ENCODE data around the gene CFAP46. TPM values are rescaled to one million over a fixed set of nuclear protein-coding genes. Genes with fewer than 3 reads are reported as not detected.

The CFAP46 gene
- total RNA-seq, 1 donor from 2014 or later = 3.7 TPM

- H3K4me3 Mint-ChIP-seq = no peak overlapping the region
- peaks cover 3% of the 10 kb centered on the region for H3K27me3 Mint-ChIP-seq
- no peak for ATAC-seq (ENCODE audit: low read depth)
- no peak for DNase-seq
- H3K4me1 Mint-ChIP-seq = no peaks in the 10 kb centered on the region
- intact Hi-C loops (cut with micrococcal nuclease) = no loop called here
- ChIA-PET POLR2A (no interaction called here), CTCF (no interaction called here)
- no peak overlapping the region for H3K27ac Mint-ChIP-seq
- TF ChIP-seq, protein P1, sequence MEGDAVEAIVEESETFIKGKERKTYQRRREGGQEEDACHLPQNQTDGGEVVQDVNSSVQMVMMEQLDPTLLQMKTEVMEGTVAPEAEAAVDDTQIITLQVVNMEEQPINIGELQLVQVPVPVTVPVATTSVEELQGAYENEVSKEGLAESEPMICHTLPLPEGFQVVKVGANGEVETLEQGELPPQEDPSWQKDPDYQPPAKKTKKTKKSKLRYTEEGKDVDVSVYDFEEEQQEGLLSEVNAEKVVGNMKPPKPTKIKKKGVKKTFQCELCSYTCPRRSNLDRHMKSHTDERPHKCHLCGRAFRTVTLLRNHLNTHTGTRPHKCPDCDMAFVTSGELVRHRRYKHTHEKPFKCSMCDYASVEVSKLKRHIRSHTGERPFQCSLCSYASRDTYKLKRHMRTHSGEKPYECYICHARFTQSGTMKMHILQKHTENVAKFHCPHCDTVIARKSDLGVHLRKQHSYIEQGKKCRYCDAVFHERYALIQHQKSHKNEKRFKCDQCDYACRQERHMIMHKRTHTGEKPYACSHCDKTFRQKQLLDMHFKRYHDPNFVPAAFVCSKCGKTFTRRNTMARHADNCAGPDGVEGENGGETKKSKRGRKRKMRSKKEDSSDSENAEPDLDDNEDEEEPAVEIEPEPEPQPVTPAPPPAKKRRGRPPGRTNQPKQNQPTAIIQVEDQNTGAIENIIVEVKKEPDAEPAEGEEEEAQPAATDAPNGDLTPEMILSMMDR (IDR thresholded peaks at IDR 0.05) = no peak
- H3K36me3 Mint-ChIP-seq (ENCODE audit: low read depth) = no peaks in the 10 kb centered on the region
- H3K9me3 Mint-ChIP-seq = no peaks in the 10 kb centered on the region
These were observed 35.4 kb upstream of the CFAP46 start for GRCh38 chr10:132977807-132978206.

DNA sequence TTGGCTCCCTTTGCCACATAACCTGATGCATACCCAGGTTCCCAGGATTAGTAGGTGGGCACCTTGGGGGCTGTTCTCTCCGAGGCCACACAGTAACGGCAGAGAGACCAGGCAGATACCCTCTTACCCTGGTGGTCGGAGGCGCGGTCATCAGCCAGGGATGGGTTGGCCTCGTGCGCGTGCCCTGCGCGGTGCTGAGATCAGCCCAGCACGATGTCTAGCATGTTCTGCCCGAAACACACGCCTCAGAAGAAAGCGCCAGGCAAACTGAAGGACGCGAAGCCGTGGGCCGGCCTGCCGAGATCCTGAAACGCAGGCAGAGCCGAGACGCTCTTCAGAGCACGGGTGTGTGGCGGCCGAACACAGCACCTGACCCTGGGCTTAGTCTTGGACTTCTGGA lies 34.7 kb upstream of the CFAP46 start:
- intact Hi-C loops (cut with micrococcal nuclease) = no loop called here
- no peak overlapping the region for H3K4me3 Mint-ChIP-seq
- no peaks in the 10 kb centered on the region for H3K36me3 Mint-ChIP-seq (ENCODE audit: low read depth)
- no peak for ATAC-seq (ENCODE audit: low read depth)
- H3K27me3 Mint-ChIP-seq = peaks cover 6% of the 10 kb centered on the region
- DNase-seq = no peak
- CTCF ChIA-PET = no interaction called here
- H3K4me1 Mint-ChIP-seq = no peaks in the 10 kb centered on the region
- H3K9me3 Mint-ChIP-seq = no peaks in the 10 kb centered on the region
- no peak overlapping the region for H3K27ac Mint-ChIP-seq
- TF ChIP-seq, protein P1 (IDR thresholded peaks at IDR 0.05) = no peak
- POLR2A ChIA-PET = no interaction called here

GRCh38 chr10:132975831-132976682 lies 33.7 kb upstream of the CFAP46 start:
- no peaks in the 10 kb centered on the region for H3K36me3 Mint-ChIP-seq (ENCODE audit: low read depth)
- no peaks in the 10 kb centered on the region for H3K9me3 Mint-ChIP-seq
- H3K27me3 Mint-ChIP-seq = peaks cover 11% of the 10 kb centered on the region
- H3K4me3 Mint-ChIP-seq = no peak overlapping the region
- ChIA-PET CTCF (no interaction called here), POLR2A (no interaction called here)
- no peak for DNase-seq
- no peak overlapping the region for H3K27ac Mint-ChIP-seq
- TF ChIP-seq, protein P1 (IDR thresholded peaks at IDR 0.05) = no peak
- intact Hi-C loops (cut with micrococcal nuclease) = no loop called here
- no peak for ATAC-seq (ENCODE audit: low read depth)
- H3K4me1 Mint-ChIP-seq = no peaks in the 10 kb centered on the region

DNA sequence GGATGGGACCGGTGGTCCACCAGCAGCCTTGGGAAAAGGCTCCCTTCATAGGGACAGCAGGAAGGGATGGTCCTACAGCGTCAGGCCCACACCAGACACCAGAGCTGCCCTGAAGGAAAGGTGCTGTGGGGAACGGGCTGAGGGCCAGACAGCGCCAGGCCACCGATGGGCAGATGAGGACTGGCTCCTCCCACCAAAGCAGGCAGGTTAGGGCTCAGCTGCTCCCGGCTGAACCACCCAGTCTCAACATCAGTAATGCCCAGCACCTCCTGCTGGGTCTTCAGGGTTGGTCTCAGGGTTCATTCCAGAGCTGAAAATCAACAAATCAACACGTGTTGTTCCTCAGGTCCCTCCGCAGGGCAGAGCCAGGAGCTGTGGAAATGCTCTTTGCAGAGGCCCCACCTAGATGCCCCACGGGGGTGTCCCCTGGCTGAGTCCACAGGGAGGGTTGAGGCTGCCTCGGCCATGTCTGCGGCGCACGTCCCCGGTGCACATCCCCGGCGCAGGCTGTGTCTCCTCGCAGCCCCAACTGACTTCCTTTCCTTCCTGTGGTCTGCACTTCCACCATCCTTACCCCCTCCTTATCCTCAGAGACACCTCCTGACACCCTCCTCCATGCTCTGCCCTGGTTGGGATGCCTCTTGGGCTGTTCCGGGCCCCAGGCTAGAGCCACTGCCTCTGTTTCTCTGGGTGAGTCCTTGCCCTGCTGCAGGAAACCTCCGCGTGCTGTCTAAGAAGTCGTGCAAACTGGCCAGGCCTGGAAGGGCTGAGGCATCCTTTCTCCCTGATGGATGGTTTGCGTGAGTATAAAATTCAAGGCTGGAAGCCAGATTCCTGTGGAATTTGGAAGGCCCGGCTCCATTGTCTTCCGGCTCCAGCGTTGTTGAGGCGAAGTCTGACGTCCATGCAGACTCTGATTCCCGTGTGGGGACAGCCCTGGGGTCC lies 32.8 kb upstream of the CFAP46 start:
- H3K4me1 Mint-ChIP-seq = no peaks in the 10 kb centered on the region
- no peak for ATAC-seq (ENCODE audit: low read depth)
- CTCF ChIA-PET = no interaction called here
- no peaks in the 10 kb centered on the region for H3K36me3 Mint-ChIP-seq (ENCODE audit: low read depth)
- H3K4me3 Mint-ChIP-seq = no peak overlapping the region
- TF ChIP-seq, protein P1 (IDR thresholded peaks at IDR 0.05) = no peak
- POLR2A ChIA-PET = no interaction called here
- H3K9me3 Mint-ChIP-seq = no peaks in the 10 kb centered on the region
- no peak overlapping the region for H3K27ac Mint-ChIP-seq
- intact Hi-C loops (cut with micrococcal nuclease) = no loop called here
- H3K27me3 Mint-ChIP-seq = peaks cover 11% of the 10 kb centered on the region
- no peak for DNase-seq

DNA sequence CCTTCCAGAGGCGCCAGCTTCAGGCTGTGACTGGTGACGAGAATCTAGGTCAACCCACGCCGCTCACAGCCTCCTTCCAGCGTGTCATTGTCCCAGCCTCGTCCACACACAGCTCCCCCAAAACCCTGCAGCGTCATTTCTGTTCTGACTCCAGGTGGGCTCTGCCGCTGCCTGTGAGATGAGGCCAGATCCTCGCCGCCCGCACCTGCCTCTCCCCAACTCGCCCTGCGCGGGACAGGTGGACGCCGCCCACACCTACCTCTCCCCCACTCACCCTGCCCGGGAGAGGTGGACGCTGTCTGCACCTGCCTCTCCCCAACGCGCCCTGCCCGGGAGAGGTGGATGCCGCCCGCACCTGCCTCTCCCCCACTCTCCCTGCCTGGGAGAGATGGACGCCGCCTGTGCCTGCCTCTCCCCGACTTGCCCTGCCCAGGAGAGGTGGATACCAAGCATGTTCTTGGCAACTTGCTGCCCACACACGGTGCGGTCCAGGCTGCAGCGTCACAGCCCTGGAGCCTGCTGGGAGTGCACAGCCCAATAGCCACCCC lies 32.0 kb upstream of the CFAP46 start:
- H3K36me3 Mint-ChIP-seq (ENCODE audit: low read depth) = no peaks in the 10 kb centered on the region
- peaks cover 13% of the 10 kb centered on the region for H3K27me3 Mint-ChIP-seq
- H3K9me3 Mint-ChIP-seq = no peaks in the 10 kb centered on the region
- no peak overlapping the region for H3K4me3 Mint-ChIP-seq
- H3K4me1 Mint-ChIP-seq = no peaks in the 10 kb centered on the region
- no peak overlapping the region for H3K27ac Mint-ChIP-seq
- ATAC-seq (ENCODE audit: low read depth) (no peak), DNase-seq (no peak)
- TF ChIP-seq, protein P1 (IDR thresholded peaks at IDR 0.05) = no peak
- ChIA-PET CTCF (no interaction called here), POLR2A (no interaction called here)
- intact Hi-C loops (cut with micrococcal nuclease) = no loop called here
